OCI-LY1 (cell line): ENCODE measurements around the gene GHRL.

ENCODE experiments used
- H2AFZ ChIP-seq: fragments of 200-600 bp; sonication (generic), shearing (Covaris generic); 2 replicates; pipeline ENCODE4 v1.6.0; 2014; ENCODE audit warnings: antibody characterized with exemption, mild to moderate bottlenecking, low read length
- H3F3A ChIP-seq: fragments of 200-600 bp; sonication (generic), shearing (Covaris generic); 2 replicates; pipeline ENCODE4 v1.6.0; 2014; ENCODE audit warnings: mild to moderate bottlenecking, antibody characterized with exemption, low read length, moderate library complexity; ENCODE audit not compliant: insufficient read depth
- H3K27ac ChIP-seq: fragments of 200-600 bp; sonication (generic); 2 replicates; pipeline ENCODE4 v1.5.1; 2014; ENCODE audit warnings: low read length, mixed run types, mild to moderate bottlenecking, low read depth; ENCODE audit not compliant: poor library complexity, severe bottlenecking
- H3K27me3 ChIP-seq: fragments of 200-600 bp; sonication (generic); 2 replicates; pipeline ENCODE4 v1.6.0; 2014; ENCODE audit warnings: antibody characterized with exemption, mild to moderate bottlenecking, low read length, moderate library complexity; ENCODE audit not compliant: insufficient read depth
- H3K36me3 ChIP-seq: fragments of 200-600 bp; sonication (generic); 2 replicates; pipeline ENCODE4 v1.6.1; 2014; ENCODE audit warnings: mild to moderate bottlenecking, antibody characterized with exemption, low read length, moderate library complexity, mixed read lengths; ENCODE audit not compliant: insufficient read depth
- H3K4me1 ChIP-seq: fragments of 200-600 bp; sonication (generic); 2 replicates; pipeline ENCODE4 v1.5.1; 2014; ENCODE audit warnings: mild to moderate bottlenecking, low read length, moderate library complexity; ENCODE audit not compliant: insufficient read depth, severe bottlenecking
- H3K4me2 ChIP-seq: fragments of 200-600 bp; sonication (generic), shearing (Covaris generic); 2 replicates; pipeline ENCODE4 v1.6.1; 2014; ENCODE audit warnings: low read length
- H3K4me3 ChIP-seq: fragments of 200-600 bp; sonication (generic); 2 replicates; pipeline ENCODE4 v1.5.1; 2014; ENCODE audit warnings: low read length, low read depth, mild to moderate bottlenecking, mixed read lengths; ENCODE audit not compliant: poor library complexity, severe bottlenecking
- H3K79me2 ChIP-seq: fragments of 200-600 bp; shearing (Covaris generic); 2 replicates; pipeline ENCODE4 v1.6.1; 2016; ENCODE audit warnings: mixed run types, low read length, mixed read lengths; ENCODE audit not compliant: insufficient read depth
- H3K9ac ChIP-seq: fragments of 200-600 bp; sonication (generic), shearing (Covaris generic); 2 replicates; pipeline ENCODE4 v1.6.1; 2014; ENCODE audit warnings: mild to moderate bottlenecking, low read length, mixed read lengths
- H3K9me2 ChIP-seq: fragments of 200-600 bp; sonication (generic), shearing (Covaris generic); 2 replicates; pipeline ENCODE4 v1.6.1; 2014; ENCODE audit warnings: low read depth, mild to moderate bottlenecking, low read length, mixed read lengths
- H3K9me3 ChIP-seq: fragments of 200-600 bp; shearing (Covaris generic); 2 replicates; pipeline ENCODE4 v1.6.1; 2014; ENCODE audit warnings: low read length, mixed read lengths
- H4K20me1 ChIP-seq: fragments of 200-600 bp; sonication (generic), shearing (Covaris generic); 2 replicates; pipeline ENCODE4 v1.6.0; 2016; ENCODE audit warnings: mild to moderate bottlenecking, low read length; ENCODE audit not compliant: insufficient read depth
- EZH2 ChIP-seq: fragments of 200-600 bp; sonication (generic), shearing (Covaris generic); IDR thresholded peaks from 2 replicates; pipeline ENCODE4 v1.8.0; 2017; ENCODE audit warnings: borderline replicate concordance, mixed run types, mild to moderate bottlenecking, antibody characterized with exemption, low read length, moderate library complexity, mixed read lengths
- TF ChIP-seq, protein P1 (sequence below): fragments of 200-600 bp; sonication (generic), shearing (Covaris generic); IDR thresholded peaks from 2 replicates; pipeline ENCODE4 v1.5.1; 2017; ENCODE audit warnings: mild to moderate bottlenecking, antibody characterized with exemption, low read length, moderate library complexity, mixed read lengths

Gene GHRL

DNA sequence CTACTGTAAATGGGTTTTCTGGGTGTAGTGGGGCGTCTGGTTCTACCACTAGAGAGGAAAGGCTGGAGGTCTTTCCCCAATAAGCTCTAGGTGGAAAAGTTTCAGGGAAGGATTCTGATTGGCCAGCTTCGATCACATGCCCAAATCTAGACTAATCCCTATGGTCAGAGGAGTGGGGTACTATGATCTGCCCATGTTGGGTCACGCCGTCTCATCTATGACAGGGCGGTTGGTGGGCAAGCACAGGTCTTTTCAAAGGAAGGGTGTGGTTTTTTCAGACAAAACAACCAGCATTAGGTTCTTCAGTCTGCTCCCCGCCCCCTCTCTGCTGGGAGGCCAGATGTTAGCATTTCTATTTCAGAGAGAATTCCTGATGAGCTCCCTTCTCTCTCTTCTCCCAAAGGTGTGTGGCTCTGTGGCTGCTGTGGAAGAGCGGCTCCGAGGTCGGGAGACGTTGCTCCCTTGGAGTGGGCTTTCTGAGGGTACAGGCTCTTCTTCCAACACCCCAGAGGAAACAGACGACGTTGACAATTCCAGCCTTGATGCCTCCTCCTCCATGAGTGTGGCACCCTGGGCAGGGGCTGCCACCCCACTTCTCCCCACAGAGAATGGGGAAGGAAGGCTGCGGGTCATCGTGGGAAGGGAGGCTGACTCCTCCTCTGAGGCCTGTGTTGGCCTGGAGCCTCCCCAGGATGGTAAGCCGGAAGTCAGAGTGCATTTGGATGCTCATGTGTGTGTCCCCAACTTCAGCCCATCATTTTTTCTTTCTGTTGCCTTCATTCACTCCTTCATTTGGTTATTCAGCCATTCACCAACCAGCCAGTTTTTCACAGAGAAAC is 54.2 kb downstream of the GHRL start:
- no peaks in the 10 kb centered on the region for H3K4me1 ChIP-seq
- no peaks in the 10 kb centered on the region for H3K79me2 ChIP-seq
- H3K4me3 ChIP-seq: no peak overlapping the region
- no peak overlapping the region for H3K27ac ChIP-seq
- no peak overlapping the region for H2AFZ ChIP-seq
- TF ChIP-seq, protein P1, sequence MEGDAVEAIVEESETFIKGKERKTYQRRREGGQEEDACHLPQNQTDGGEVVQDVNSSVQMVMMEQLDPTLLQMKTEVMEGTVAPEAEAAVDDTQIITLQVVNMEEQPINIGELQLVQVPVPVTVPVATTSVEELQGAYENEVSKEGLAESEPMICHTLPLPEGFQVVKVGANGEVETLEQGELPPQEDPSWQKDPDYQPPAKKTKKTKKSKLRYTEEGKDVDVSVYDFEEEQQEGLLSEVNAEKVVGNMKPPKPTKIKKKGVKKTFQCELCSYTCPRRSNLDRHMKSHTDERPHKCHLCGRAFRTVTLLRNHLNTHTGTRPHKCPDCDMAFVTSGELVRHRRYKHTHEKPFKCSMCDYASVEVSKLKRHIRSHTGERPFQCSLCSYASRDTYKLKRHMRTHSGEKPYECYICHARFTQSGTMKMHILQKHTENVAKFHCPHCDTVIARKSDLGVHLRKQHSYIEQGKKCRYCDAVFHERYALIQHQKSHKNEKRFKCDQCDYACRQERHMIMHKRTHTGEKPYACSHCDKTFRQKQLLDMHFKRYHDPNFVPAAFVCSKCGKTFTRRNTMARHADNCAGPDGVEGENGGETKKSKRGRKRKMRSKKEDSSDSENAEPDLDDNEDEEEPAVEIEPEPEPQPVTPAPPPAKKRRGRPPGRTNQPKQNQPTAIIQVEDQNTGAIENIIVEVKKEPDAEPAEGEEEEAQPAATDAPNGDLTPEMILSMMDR: no peak
- no peak for TF ChIP-seq EZH2
- no peaks in the 10 kb centered on the region for H3K27me3 ChIP-seq
- no peaks in the 10 kb centered on the region for H4K20me1 ChIP-seq
- H3K9me3 ChIP-seq: no peaks in the 10 kb centered on the region
- no peaks in the 10 kb centered on the region for H3K9me2 ChIP-seq
- H3K4me2 ChIP-seq: no peak overlapping the region
- no peak overlapping the region for H3K9ac ChIP-seq
- peaks cover 82% of the 10 kb centered on the region for H3K36me3 ChIP-seq
- H3F3A ChIP-seq: no peaks in the 10 kb centered on the region
